ENCODE data around the gene COG5. TPM values are rescaled to one million over a fixed set of nuclear protein-coding genes. Genes with fewer than 3 reads are reported as not detected.

The COG5 gene
- total and polyA plus RNA-seq, 10 of the 15 experiments (the other 5 are each of a cell fraction or from before 2014, with no cell fraction given), result 5.5 to 27.9 (median 15.6) TPM

- H3K79me2 ChIP-seq (ENCODE audit: control insufficient read depth, insufficient read depth, low read length), result no peaks in the 10 kb centered on the region
- DNase-seq (ENCODE audit: low read depth, low spot score), result no peak
- no TSS peak for BruUV-seq (replicated peaks)
- 100% methylated on average over 2 of the region's 2 CpGs for WGBS (ENCODE audit: insufficient coverage, insufficient replicate concordance, low lambda C conversion rate, missing lambda C conversion rate)
- intact Hi-C loops (cut with micrococcal nuclease; ENCODE audit: unreplicated experiment), result no loop called here
- no peaks in the 10 kb centered on the region for H4K20me1 ChIP-seq (ENCODE audit: control insufficient read depth, insufficient read depth)
- POLR2A ChIA-PET, result no interaction called here
- H3K27ac ChIP-seq (ENCODE audit: control insufficient read depth, insufficient read depth), result no peak overlapping the region
- H3K4me3 ChIP-seq, result no peak overlapping the region
- no peak overlapping the region for H3K4me2 ChIP-seq (ENCODE audit: control insufficient read depth, insufficient read depth)
- no peaks in the 10 kb centered on the region for H3K4me1 ChIP-seq (ENCODE audit: control insufficient read depth, insufficient read depth, low read length)
- no peaks in the 10 kb centered on the region for H3K27me3 ChIP-seq (replicated peaks in 1 of 2; ENCODE audit: control insufficient read depth in 2 of 2, insufficient read depth in 2 of 2, low read length in 1 of 2)
- H3K36me3 ChIP-seq (ENCODE audit: control insufficient read depth in 2 of 2, insufficient read depth in 2 of 2, low read length in 1 of 2), result no peaks in the 10 kb centered on the region; a peak in 1 of 4 replicates
- no peak overlapping the region for H2AFZ ChIP-seq (ENCODE audit: control insufficient read depth, low read depth, low read length)
- RAD21 ChIA-PET (ENCODE audit: unreplicated experiment), result no interaction called here
- TF ChIP-seq ZBTB33 (IDR thresholded peaks at IDR 0.05) (no peak), STAT3 (IDR thresholded peaks at IDR 0.05; ENCODE audit: low read depth, low read length) (no peak), SIN3A (IDR thresholded peaks at IDR 0.05; ENCODE audit: low read depth, low read length) (no peak), NFIC (IDR thresholded peaks at IDR 0.05; ENCODE audit: low read depth, low read length) (no peak), EED (IDR thresholded peaks at IDR 0.05; ENCODE audit: low read depth) (no peak), IRF4 (IDR thresholded peaks at IDR 0.05; ENCODE audit: low read depth, low read length) (no peak), ZNF687 (IDR thresholded peaks at IDR 0.05) (no peak), JUND (IDR thresholded peaks at IDR 0.05; ENCODE audit: low read depth, low read length) (no peak), NBN (IDR thresholded peaks at IDR 0.05) (no peak), ZNF592 (IDR thresholded peaks at IDR 0.05) (no peak), TBL1XR1 (IDR thresholded peaks at IDR 0.05; ENCODE audit: low read depth, low read length) (no peak), SREBF2 (IDR thresholded peaks at IDR 0.05; ENCODE audit: low read length) (no peak), HDAC2 (IDR thresholded peaks at IDR 0.05) (no peak), MTA3 (IDR thresholded peaks at IDR 0.05; ENCODE audit: borderline replicate concordance, low read length) (no peak), CBX3 (IDR thresholded peaks at IDR 0.05; ENCODE audit: borderline replicate concordance, low read depth) (no peak), SPI1 (IDR thresholded peaks at IDR 0.05; ENCODE audit: borderline replicate concordance, insufficient read depth, low read depth, low read length) (no peak), BMI1 (IDR thresholded peaks at IDR 0.05; ENCODE audit: borderline replicate concordance) (no peak)
- in situ Hi-C loops (cut with MboI), result no loop called here
- FAIRE-seq, result no peak
- ATAC-seq, result no peak
- H3K9ac ChIP-seq (ENCODE audit: control insufficient read depth, insufficient read depth, low read length), result no peak overlapping the region
- SMC1A ChIA-PET (ENCODE audit: uncharacterized antibody, unreplicated experiment), result no interaction called here
- H3K9me3 ChIP-seq (replicated peaks; ENCODE audit: control insufficient read depth, insufficient read depth, low read length), result no peaks in the 10 kb centered on the region
- CTCF ChIA-PET, result no interaction called here
Observed at GRCh38 chr7:107526672-107527071, 37.0 kb downstream of the COG5 start.
